GM06990 (cell line): ENCODE measurements around the gene THRA.

Experiments used
- DNase-seq: peaks from one replicate; pipeline ENCODE4 v3.0.0-alpha.2; 2011; ENCODE audit not compliant: insufficient read length; ENCODE audit errors: extremely low read depth
- H3K27me3 ChIP-seq: replicated peaks from 2 replicates; pipeline ENCODE4 v1.6.0; 2011; ENCODE audit warnings: low read length; ENCODE audit not compliant: control insufficient read depth, insufficient read depth
- H3K36me3 ChIP-seq: 2 replicates; pipeline ENCODE4 v1.5.1; 2011; ENCODE audit warnings: low read length; ENCODE audit not compliant: control insufficient read depth, insufficient read depth
- H3K4me3 ChIP-seq: replicated peaks from 2 replicates; pipeline ENCODE4 v1.5.1; 2011; ENCODE audit warnings: low read depth, mild to moderate bottlenecking, control low read depth, low read length
- TF ChIP-seq, protein P1 (sequence below): IDR thresholded peaks from 2 replicates; pipeline ENCODE4 v1.5.1; 2011; ENCODE audit warnings: low read length, control low read depth, mild to moderate bottlenecking, inconsistent platforms; ENCODE audit not compliant: insufficient read depth, poor library complexity, severe bottlenecking

The THRA gene

DNA sequence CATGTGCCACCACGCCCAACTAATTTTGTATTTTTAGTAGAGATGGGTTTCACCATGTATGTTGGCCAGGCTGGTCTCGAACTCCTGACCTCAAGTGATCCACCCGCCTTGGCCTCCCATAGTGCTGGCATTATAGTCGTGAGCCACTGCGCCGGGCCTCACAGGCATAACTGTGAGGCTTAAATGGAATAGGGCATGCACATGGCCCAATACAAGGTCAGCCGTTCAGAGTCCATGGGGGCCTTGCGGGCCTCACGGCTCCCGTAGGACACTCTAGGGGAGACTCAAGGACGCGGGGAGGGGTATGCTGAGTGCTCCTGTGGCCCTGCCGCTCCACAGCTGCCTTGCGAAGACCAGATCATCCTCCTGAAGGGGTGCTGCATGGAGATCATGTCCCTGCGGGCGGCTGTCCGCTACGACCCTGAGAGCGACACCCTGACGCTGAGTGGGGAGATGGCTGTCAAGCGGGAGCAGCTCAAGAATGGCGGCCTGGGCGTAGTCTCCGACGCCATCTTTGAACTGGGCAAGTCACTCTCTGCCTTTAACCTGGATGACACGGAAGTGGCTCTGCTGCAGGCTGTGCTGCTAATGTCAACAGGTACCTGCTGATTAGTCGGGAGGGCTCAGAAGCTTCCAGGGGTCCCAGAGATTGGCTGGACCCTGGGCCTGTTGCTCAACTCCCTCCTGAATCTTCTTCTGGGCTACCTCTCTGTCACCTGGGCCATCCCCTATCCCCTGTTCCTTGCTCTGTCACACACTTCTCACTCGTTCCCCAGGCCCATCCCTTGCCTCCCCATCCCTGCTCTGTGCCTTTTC is 25.3 kb downstream of the THRA start:
- DNase-seq, result no peak

DNA sequence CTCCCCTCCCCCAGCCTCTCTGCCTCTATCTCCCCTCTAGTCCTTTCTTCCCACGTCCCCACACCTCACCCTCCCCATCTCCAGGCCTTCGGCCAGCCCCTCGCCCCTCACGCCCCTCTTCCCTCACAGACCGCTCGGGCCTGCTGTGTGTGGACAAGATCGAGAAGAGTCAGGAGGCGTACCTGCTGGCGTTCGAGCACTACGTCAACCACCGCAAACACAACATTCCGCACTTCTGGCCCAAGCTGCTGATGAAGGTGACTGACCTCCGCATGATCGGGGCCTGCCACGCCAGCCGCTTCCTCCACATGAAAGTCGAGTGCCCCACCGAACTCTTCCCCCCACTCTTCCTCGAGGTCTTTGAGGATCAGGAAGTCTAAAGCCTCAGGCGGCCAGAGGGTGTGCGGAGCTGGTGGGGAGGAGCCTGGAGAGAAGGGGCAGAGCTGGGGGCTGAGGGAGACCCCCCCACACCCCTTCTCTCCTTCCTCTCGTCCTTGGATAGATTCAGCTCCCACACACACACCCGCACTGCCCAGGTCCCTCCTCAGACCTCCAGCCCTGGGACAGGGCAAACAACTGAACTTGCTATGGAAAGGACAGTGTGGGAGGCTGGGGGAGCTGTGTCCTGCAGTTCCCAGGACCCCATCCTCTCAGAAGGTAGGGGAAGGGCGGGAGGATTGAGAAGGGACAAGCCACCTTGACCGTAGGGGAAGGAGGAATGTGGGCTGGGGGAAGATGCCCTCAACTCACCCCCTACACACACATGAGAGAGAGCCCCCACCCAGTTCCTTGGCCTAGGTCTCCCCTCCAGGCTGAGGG is 26.5 kb downstream of the THRA start:
- TF ChIP-seq, protein P1, sequence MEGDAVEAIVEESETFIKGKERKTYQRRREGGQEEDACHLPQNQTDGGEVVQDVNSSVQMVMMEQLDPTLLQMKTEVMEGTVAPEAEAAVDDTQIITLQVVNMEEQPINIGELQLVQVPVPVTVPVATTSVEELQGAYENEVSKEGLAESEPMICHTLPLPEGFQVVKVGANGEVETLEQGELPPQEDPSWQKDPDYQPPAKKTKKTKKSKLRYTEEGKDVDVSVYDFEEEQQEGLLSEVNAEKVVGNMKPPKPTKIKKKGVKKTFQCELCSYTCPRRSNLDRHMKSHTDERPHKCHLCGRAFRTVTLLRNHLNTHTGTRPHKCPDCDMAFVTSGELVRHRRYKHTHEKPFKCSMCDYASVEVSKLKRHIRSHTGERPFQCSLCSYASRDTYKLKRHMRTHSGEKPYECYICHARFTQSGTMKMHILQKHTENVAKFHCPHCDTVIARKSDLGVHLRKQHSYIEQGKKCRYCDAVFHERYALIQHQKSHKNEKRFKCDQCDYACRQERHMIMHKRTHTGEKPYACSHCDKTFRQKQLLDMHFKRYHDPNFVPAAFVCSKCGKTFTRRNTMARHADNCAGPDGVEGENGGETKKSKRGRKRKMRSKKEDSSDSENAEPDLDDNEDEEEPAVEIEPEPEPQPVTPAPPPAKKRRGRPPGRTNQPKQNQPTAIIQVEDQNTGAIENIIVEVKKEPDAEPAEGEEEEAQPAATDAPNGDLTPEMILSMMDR, result no peak
- H3K36me3 ChIP-seq, result peaks cover 4% of the 10 kb centered on the region
- DNase-seq, result no peak
- H3K4me3 ChIP-seq, result no peak overlapping the region
- H3K27me3 ChIP-seq, result no peaks in the 10 kb centered on the region

More for the DNA sequence above, 25.3 kb downstream of the THRA start:
- Histone ChIP-seq H3K4me3 (no peak overlapping the region), H3K27me3 (no peaks in the 10 kb centered on the region), H3K36me3 (no peaks in the 10 kb centered on the region; the same call in none of the 2 replicates)
- TF ChIP-seq, protein P1, result no peak

DNA sequence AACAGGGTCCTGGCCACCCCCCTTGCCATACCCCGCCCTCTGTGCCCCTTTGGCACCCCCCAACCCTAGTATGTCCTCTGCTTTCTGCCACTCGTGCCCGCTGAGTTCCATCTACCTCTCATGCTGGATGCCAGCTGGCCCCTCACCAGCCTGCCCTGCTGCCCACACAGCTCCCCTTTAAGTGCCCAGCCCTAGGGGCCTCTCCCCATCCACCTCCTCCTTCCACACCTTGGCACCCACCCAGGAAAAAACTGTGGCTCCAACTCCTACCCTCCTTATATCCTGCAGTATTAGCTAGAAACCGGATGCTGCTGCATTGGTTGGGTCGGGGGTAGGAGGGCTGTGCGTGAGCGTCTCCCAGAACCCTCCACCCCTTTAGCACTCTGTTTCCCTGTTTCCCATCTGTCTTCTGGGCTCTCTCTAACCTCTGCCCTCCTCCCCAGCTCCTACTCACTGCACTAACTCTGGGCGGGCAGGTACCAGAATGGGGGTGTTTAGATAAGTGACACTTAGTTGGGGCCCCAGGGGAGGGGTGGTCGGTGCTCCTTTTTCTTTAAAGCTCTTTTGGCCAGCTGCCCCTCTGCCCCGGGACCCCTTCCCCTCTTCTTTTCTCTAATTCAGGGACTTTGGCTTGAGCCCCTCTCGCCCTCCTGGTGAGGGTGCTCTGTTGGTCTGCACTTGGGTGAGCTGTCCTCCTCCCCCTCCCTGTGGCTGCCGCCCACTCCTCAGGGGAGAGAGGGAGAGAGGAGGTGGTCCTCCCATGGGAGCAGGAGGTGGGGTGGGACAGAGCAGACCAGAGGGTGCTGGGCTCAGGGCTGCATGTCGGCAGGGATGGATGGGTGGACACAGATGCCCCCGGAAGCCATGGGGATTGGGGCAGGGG is 27.7 kb downstream of the THRA start:
- Histone ChIP-seq H3K4me3 (no peak overlapping the region), H3K27me3 (no peaks in the 10 kb centered on the region), H3K36me3 (peaks cover 4% of the 10 kb centered on the region)
- TF ChIP-seq, protein P1, result no peak
- DNase-seq, result no peak

DNA sequence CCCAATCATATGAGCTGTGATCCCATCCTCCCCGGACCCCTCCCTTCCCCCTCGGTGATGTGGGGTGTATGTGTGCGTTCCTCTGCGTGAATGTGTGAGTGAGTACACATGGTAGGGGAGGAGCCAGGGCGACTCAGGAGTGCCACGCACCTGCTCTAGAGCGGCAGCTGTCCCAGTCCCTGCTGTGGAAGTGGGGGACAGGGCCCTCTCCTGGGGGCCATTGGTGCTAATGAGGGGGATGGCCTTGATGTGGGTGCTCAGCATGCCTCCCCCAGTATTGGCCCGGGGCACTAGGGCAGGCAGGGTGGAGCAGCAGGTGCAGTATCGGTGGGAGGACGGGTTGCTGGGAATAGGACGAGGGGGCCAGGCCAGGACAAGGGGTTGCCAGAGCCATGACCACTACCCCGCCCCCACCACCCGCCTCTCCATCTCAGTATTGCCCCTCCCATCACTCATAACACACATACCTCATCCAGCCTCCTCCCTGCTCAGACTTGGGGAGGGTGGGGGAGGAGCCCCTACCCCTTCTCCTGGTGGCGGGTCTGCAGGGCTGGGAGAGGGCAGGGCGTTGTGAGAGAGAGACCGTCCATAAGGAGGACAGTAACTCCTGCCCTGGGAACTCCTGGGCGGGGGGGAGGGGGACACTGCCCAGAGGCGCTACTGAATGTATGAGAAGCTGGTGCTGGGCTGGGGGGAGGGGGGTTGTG is 29.1 kb downstream of the THRA start:
- DNase-seq, result no peak
- H3K4me3 ChIP-seq, result no peak overlapping the region
- H3K36me3 ChIP-seq, result peaks cover 4% of the 10 kb centered on the region
- no peaks in the 10 kb centered on the region for H3K27me3 ChIP-seq
- TF ChIP-seq, protein P1, result no peak

DNA sequence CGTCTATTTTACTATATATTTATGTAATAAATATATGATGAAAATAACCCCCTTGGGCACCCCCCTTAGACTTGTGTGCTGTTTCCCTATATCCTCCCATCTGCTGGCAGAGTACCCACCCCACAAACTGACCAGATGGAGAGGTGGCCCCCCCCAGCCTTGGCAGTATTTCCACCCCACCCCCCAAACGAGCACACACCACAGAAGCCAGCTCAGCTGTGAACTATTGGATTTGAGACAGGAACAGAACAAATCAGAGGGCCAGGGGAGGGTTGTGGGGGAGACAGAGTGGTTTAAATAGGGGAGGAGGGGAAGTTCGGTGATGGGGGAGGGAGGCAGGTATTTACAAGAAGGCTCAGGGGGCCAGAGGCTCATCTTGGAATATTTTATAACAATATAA is 29.8 kb downstream of the THRA start:
- no peak overlapping the region for H3K4me3 ChIP-seq
- H3K27me3 ChIP-seq, result no peaks in the 10 kb centered on the region
- TF ChIP-seq, protein P1, result no peak
- no peak for DNase-seq
- peaks cover 4% of the 10 kb centered on the region for H3K36me3 ChIP-seq
